ENCODE measurements around the gene ABL1. TPM values are rescaled to one million over a fixed set of nuclear protein-coding genes. Genes with fewer than 3 reads are reported as not detected.
A peak's percentile ranks its signal among the peaks of the same experiment; 100 is the strongest.

ABL1 gene
- polyA plus RNA-seq, 1 donor from 2014 or later: 18.5 TPM

- H3K9me3 ChIP-seq (ENCODE audit: low read length): no peaks in the 10 kb centered on the region
- no peaks in the 10 kb centered on the region for H4K20me1 ChIP-seq (ENCODE audit: insufficient read depth)
- TF ChIP-seq MXI1 (conservative IDR thresholded peaks at IDR 0.05; ENCODE audit: poor library complexity, severe bottlenecking) (no peak), TAF1 (IDR thresholded peaks at IDR 0.05; ENCODE audit: low read depth) (no peak), POLR2AphosphoS5 (IDR thresholded peaks at IDR 0.05) (no peak), EP300 (conservative IDR thresholded peaks at IDR 0.05; ENCODE audit: poor library complexity, severe bottlenecking) (no peak), CTCF (IDR thresholded peaks at IDR 0.05; ENCODE audit: poor library complexity, severe bottlenecking) (no peak), EZH2 (IDR thresholded peaks at IDR 0.05; ENCODE audit: borderline replicate concordance, insufficient read depth, low read length, poor library complexity, severe bottlenecking) (no peak), SMC3 (conservative IDR thresholded peaks at IDR 0.05; ENCODE audit: poor library complexity) (no peak), RAD21 (conservative IDR thresholded peaks at IDR 0.05) (no peak)
- TF ChIP-seq, protein P1, sequence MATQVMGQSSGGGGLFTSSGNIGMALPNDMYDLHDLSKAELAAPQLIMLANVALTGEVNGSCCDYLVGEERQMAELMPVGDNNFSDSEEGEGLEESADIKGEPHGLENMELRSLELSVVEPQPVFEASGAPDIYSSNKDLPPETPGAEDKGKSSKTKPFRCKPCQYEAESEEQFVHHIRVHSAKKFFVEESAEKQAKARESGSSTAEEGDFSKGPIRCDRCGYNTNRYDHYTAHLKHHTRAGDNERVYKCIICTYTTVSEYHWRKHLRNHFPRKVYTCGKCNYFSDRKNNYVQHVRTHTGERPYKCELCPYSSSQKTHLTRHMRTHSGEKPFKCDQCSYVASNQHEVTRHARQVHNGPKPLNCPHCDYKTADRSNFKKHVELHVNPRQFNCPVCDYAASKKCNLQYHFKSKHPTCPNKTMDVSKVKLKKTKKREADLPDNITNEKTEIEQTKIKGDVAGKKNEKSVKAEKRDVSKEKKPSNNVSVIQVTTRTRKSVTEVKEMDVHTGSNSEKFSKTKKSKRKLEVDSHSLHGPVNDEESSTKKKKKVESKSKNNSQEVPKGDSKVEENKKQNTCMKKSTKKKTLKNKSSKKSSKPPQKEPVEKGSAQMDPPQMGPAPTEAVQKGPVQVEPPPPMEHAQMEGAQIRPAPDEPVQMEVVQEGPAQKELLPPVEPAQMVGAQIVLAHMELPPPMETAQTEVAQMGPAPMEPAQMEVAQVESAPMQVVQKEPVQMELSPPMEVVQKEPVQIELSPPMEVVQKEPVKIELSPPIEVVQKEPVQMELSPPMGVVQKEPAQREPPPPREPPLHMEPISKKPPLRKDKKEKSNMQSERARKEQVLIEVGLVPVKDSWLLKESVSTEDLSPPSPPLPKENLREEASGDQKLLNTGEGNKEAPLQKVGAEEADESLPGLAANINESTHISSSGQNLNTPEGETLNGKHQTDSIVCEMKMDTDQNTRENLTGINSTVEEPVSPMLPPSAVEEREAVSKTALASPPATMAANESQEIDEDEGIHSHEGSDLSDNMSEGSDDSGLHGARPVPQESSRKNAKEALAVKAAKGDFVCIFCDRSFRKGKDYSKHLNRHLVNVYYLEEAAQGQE (IDR thresholded peaks at IDR 0.05; ENCODE audit: borderline replicate concordance): no peak
- no peaks in the 10 kb centered on the region for H3K9me2 ChIP-seq (ENCODE audit: insufficient read depth, low read length)
- no peak overlapping the region for H3K4me2 ChIP-seq (ENCODE audit: low read length)
- H3K79me2 ChIP-seq (replicated peaks; ENCODE audit: insufficient read depth, low read length): peaks cover 3% of the 10 kb centered on the region
- peaks cover 6% of the 10 kb centered on the region for H3F3A ChIP-seq (ENCODE audit: insufficient read depth, low read length, poor library complexity, severe bottlenecking)
- no peaks in the 10 kb centered on the region for H3K36me3 ChIP-seq (ENCODE audit: insufficient read depth, low read length)
- H3K9ac ChIP-seq (ENCODE audit: low read length): no peak overlapping the region
- peak overlapping the region; percentile 30 for H3K4me3 ChIP-seq (ENCODE audit: low read length)
- no peak overlapping the region for H3K27ac ChIP-seq (ENCODE audit: low read length)
- no peak overlapping the region for H2AFZ ChIP-seq (ENCODE audit: low read depth, low read length)
- H3K27me3 ChIP-seq (ENCODE audit: insufficient read depth, low read depth, low read length): no peaks in the 10 kb centered on the region
These were observed 11.0 kb upstream of the ABL1 start for GRCh38 chr9:130824079-130824478.

GRCh38 chr9:130824643-130825350, 10.3 kb upstream of the ABL1 start:
- Histone ChIP-seq H3K36me3 (ENCODE audit: insufficient read depth, low read length) (no peaks in the 10 kb centered on the region), H3F3A (ENCODE audit: insufficient read depth, low read length, poor library complexity, severe bottlenecking) (peaks cover 6% of the 10 kb centered on the region), H3K9ac (ENCODE audit: low read length) (peak overlapping the region; percentile 21), H3K27ac (ENCODE audit: low read length) (peak overlapping the region; percentile 18), H3K9me2 (ENCODE audit: insufficient read depth, low read length) (no peaks in the 10 kb centered on the region), H2AFZ (ENCODE audit: low read depth, low read length) (no peak overlapping the region), H3K79me2 (replicated peaks; ENCODE audit: insufficient read depth, low read length) (peaks cover 3% of the 10 kb centered on the region), H3K27me3 (ENCODE audit: insufficient read depth, low read depth, low read length) (no peaks in the 10 kb centered on the region), H4K20me1 (ENCODE audit: insufficient read depth) (no peaks in the 10 kb centered on the region), H3K4me2 (ENCODE audit: low read length) (peak overlapping the region; percentile 34), H3K9me3 (ENCODE audit: low read length) (no peaks in the 10 kb centered on the region), H3K4me3 (ENCODE audit: low read length) (peak overlapping the region; percentile 30)
- TF ChIP-seq CTCF (IDR thresholded peaks at IDR 0.05; ENCODE audit: poor library complexity, severe bottlenecking) (no peak), RAD21 (conservative IDR thresholded peaks at IDR 0.05) (no peak), POLR2AphosphoS5 (IDR thresholded peaks at IDR 0.05) (peak; percentile 16), SMC3 (conservative IDR thresholded peaks at IDR 0.05; ENCODE audit: poor library complexity) (no peak), MXI1 (conservative IDR thresholded peaks at IDR 0.05; ENCODE audit: poor library complexity, severe bottlenecking) (peak; percentile 19)
- TF ChIP-seq, protein P1 (IDR thresholded peaks at IDR 0.05; ENCODE audit: borderline replicate concordance): no peak

Measured in neural cell (in vitro differentiated cells).